NCI-H2196 treated with DMSO at 0.1 percent for 48 hours (cell line): ENCODE data around the gene CRAT.
"Not testable (repeated sequence)": the region's sequence is repeated elsewhere in the genome, so short reads cannot be mapped to it uniquely, and the experiment has no call there.

Experiments used
- DNase-seq: peaks from one replicate; lab custom pipeline; 2025; ENCODE audit not compliant: unreplicated experiment; lab: John Stamatoyannopoulos, UW

Gene CRAT

GRCh38 chr9:129138476-129139232, 28.1 kb upstream of the CRAT start:
- DNase-seq, result no peak

- DNase-seq, result no peak
These were observed 27.5 kb upstream of the CRAT start for GRCh38 chr9:129138144-129138462.

- no peak for DNase-seq
These were observed 26.9 kb upstream of the CRAT start for GRCh38 chr9:129137292-129138143.

- no peak for DNase-seq
These were observed 25.9 kb upstream of the CRAT start for GRCh38 chr9:129136446-129137035.

- DNase-seq, result no peak
These were observed 24.9 kb upstream of the CRAT start for GRCh38 chr9:129135476-129135875.

- no peak for DNase-seq
These were observed 22.5 kb upstream of the CRAT start for GRCh38 chr9:129133082-129133481.

GRCh38 chr9:129131300-129132145, 20.9 kb upstream of the CRAT start:
- peak; percentile 54 for DNase-seq

GRCh38 chr9:129130791-129131190, 20.2 kb upstream of the CRAT start:
- no peak for DNase-seq

- DNase-seq, result not testable (repeated sequence)
These were observed 19.7 kb upstream of the CRAT start for GRCh38 chr9:129130271-129130670.

- no peak for DNase-seq
These were observed 18.1 kb upstream of the CRAT start for GRCh38 chr9:129128689-129129088.

GRCh38 chr9:129126749-129127618, 16.4 kb upstream of the CRAT start:
- no peak for DNase-seq

GRCh38 chr9:129125478-129125877, 14.9 kb upstream of the CRAT start:
- no peak for DNase-seq

GRCh38 chr9:129124506-129125069, 14.0 kb upstream of the CRAT start:
- no peak for DNase-seq

- not testable (repeated sequence) for DNase-seq
These were observed 12.4 kb upstream of the CRAT start for GRCh38 chr9:129122976-129123375.

- no peak for DNase-seq
These were observed 11.5 kb upstream of the CRAT start for GRCh38 chr9:129122133-129122532.

- DNase-seq, result no peak
These were observed 10.9 kb upstream of the CRAT start for GRCh38 chr9:129121483-129121882.

- DNase-seq, result no peak
These were observed 8.2 kb upstream of the CRAT start for GRCh38 chr9:129118799-129119198.

GRCh38 chr9:129113645-129114304, 3.2 kb upstream of the CRAT start:
- DNase-seq, result no peak

GRCh38 chr9:129112526-129112925, 1.9 kb upstream of the CRAT start:
- not testable (repeated sequence) for DNase-seq
